B cell (primary cell): ENCODE measurements around the gene NCDN. TPM values are rescaled to one million over a fixed set of nuclear protein-coding genes. Genes with fewer than 3 reads are reported as not detected.

Source experiments
- ATAC-seq: fragments of 200-7000 bp; cut with Tn5 transposase; one replicate; pipeline ENCODE4 v1.10.0; 2021; ENCODE audit warnings: low read depth, mild to moderate bottlenecking, moderate number of reproducible peaks, moderate library complexity
- CTCF ChIA-PET: fragments of 350-600 bp; sonication (Branson Sonifier 250); formaldehyde crosslinking; loops from one replicate; lab custom pipeline; 2021; ENCODE audit warnings: antibody characterized with exemption, inconsistent platforms; lab: Charles Lee
- POLR2A ChIA-PET: fragments of 350-600 bp; sonication (Branson Sonifier 250); formaldehyde crosslinking; loops from one replicate; lab custom pipeline; 2021; ENCODE audit warnings: antibody characterized with exemption; lab: Charles Lee
- DNase-seq: peaks from one replicate; pipeline ENCODE4 v3.0.0; 2013
- H2AFZ ChIP-seq: 2 replicates; pipeline ENCODE4 v1.6.1; 2012; ENCODE audit warnings: mild to moderate bottlenecking, low read depth, low read length; ENCODE audit not compliant: insufficient read depth, poor library complexity, severe bottlenecking
- H3K27ac ChIP-seq, 2 donors: 1 replicate in 1 of 2; 2 replicates in 1 of 2; pipeline ENCODE4 v1.5.1; 2012 to 2013; ENCODE audit warnings: low read length in 2 of 2, mild to moderate bottlenecking in 2 of 2, moderate library complexity in 1 of 2
- H3K27me3 ChIP-seq, 4 experiments: fragments of 200-600 bp in 1 of 4; sonication (generic) in 1 of 4; replicated peaks in 1 of 4; 1 replicate in 2 of 4; 2 replicates in 2 of 4; pipeline versions ENCODE4 v1.6.1 to v1.7.0; 2013 to 2016; ENCODE audit warnings: low read length in 3 of 4, mild to moderate bottlenecking in 2 of 4, mixed read lengths in 1 of 4, moderate library complexity in 1 of 4; ENCODE audit not compliant: insufficient read depth in 4 of 4, control insufficient read depth in 3 of 4; ENCODE audit errors: control extremely low read depth in 1 of 4
- H3K36me3 ChIP-seq, 2 experiments: replicated peaks in 1 of 2; 1 replicate in 1 of 2; 2 replicates in 1 of 2; pipeline versions ENCODE4 v1.6.1 to v1.7.1; 2013; ENCODE audit warnings: low read length in 1 of 2; ENCODE audit not compliant: insufficient read depth in 2 of 2, control insufficient read depth in 1 of 2; ENCODE audit errors: control extremely low read depth in 1 of 2, extremely low read depth in 1 of 2
- H3K4me1 ChIP-seq, 2 donors: fragments of 200-600 bp in 1 of 2; sonication (generic) in 1 of 2; 1 replicate in 1 of 2; 2 replicates in 1 of 2; pipeline versions ENCODE4 v1.5.1 to v1.6.1; 2013 to 2017; ENCODE audit warnings: low read length in 2 of 2; ENCODE audit not compliant: control insufficient read depth in 2 of 2, insufficient read depth in 2 of 2
- H3K4me2 ChIP-seq: replicated peaks from 2 replicates; pipeline ENCODE3; 2012; ENCODE audit warnings: mild to moderate bottlenecking, low read depth, low read length; ENCODE audit not compliant: poor library complexity, severe bottlenecking
- H3K4me3 ChIP-seq, 5 experiments: fragments of 200-600 bp in 1 of 5; sonication (generic) in 1 of 5; 1 replicate in 3 of 5; 2 replicates in 2 of 5; pipeline versions ENCODE4 v1.5.1 to v1.7.0; 2011 to 2016; ENCODE audit warnings: low read length in 4 of 5, mild to moderate bottlenecking in 4 of 5, low read depth in 2 of 5, control low read depth in 1 of 5, moderate library complexity in 1 of 5; ENCODE audit not compliant: insufficient read depth in 1 of 5; ENCODE audit errors: control extremely low read depth in 1 of 5, extremely low read depth in 1 of 5
- H3K79me2 ChIP-seq: fragments of 200-600 bp; sonication (generic); one replicate; pipeline ENCODE4 v1.6.0; 2016; ENCODE audit warnings: low read length; ENCODE audit not compliant: control insufficient read depth, insufficient read depth
- H3K9ac ChIP-seq: fragments of 200-600 bp; sonication (generic); 2 replicates; pipeline ENCODE4 v1.6.1; 2017; ENCODE audit warnings: mild to moderate bottlenecking, low read length, moderate library complexity
- H3K9me3 ChIP-seq, 3 donors: one replicate each; pipeline versions ENCODE4 v1.6.1 to v1.7.1; 2013; ENCODE audit warnings: low read length in 2 of 3; ENCODE audit not compliant: control insufficient read depth in 2 of 3, insufficient read depth in 1 of 3; ENCODE audit errors: control extremely low read depth in 1 of 3
- H4K20me1 ChIP-seq: 2 replicates; pipeline ENCODE4 v1.6.0; 2012; ENCODE audit warnings: mild to moderate bottlenecking, low read length; ENCODE audit not compliant: insufficient read depth, control insufficient read depth, poor library complexity, severe bottlenecking
- H3K27ac Mint-ChIP-seq: one replicate; pipeline ENCODE4 v1.8.0; 2021; ENCODE audit warnings: mixed read lengths
- H3K27me3 Mint-ChIP-seq: one replicate; pipeline ENCODE4 v1.8.0; 2021; ENCODE audit warnings: mixed read lengths
- H3K4me1 Mint-ChIP-seq: one replicate; pipeline ENCODE4 v1.8.0; 2021; ENCODE audit warnings: mixed read lengths
- H3K4me3 Mint-ChIP-seq: one replicate; pipeline ENCODE4 v1.8.0; 2021; ENCODE audit warnings: mixed read lengths
- H3K9me3 Mint-ChIP-seq: one replicate; pipeline ENCODE4 v1.8.0; 2022; ENCODE audit warnings: mixed read lengths; ENCODE audit not compliant: insufficient read depth
- EZH2 ChIP-seq: IDR thresholded peaks from 2 replicates; pipeline ENCODE4 v1.6.1; 2012; ENCODE audit warnings: borderline replicate concordance, low read depth, mild to moderate bottlenecking, moderate library complexity, low read length; ENCODE audit not compliant: insufficient read depth, poor library complexity, severe bottlenecking
- WGBS: methylation state at CpG from one replicate; pipeline ENCODE4 v1.1.5; 2013; ENCODE audit warnings: missing lambda C conversion rate; ENCODE audit not compliant: insufficient coverage; 5-methylcytosine and 5-hydroxymethylcytosine counted together
- intact Hi-C: fragments of 100-400 bp; cut with micrococcal nuclease; formaldehyde crosslinking; loops from one replicate; pipeline ENCODE4 v1.10.0; 2022
- polyA plus RNA-seq: library from polyadenylated mRNA; depleted of rRNA; stranded (reverse); fragments of >200 nt; gene quantifications from 2 replicates; pipeline ENCODE4 v1.2.3, GENCODE V29; 2012
- total RNA-seq, 2 donors: library from RNA; stranded (reverse); fragments of 120-200 nt in 1 of 2; gene quantifications; 1 replicate in 1 of 2; 2 replicates in 1 of 2; pipeline versions ENCODE4 v1.2.3 to v1.2.4, GENCODE V29; 2013 to 2022
- TF ChIP-seq, protein P1 (sequence below): fragments of 200-600 bp; IDR thresholded peaks from one replicate; pipeline ENCODE4 v1.8.0; 2022; ENCODE audit warnings: antibody characterized with exemption, mild to moderate bottlenecking

NCDN gene
- total and polyA plus RNA-seq, 2 donors (not counting 1 experiment from before 2014, with no cell fraction given), result 13.6 to 19.8 TPM

DNA sequence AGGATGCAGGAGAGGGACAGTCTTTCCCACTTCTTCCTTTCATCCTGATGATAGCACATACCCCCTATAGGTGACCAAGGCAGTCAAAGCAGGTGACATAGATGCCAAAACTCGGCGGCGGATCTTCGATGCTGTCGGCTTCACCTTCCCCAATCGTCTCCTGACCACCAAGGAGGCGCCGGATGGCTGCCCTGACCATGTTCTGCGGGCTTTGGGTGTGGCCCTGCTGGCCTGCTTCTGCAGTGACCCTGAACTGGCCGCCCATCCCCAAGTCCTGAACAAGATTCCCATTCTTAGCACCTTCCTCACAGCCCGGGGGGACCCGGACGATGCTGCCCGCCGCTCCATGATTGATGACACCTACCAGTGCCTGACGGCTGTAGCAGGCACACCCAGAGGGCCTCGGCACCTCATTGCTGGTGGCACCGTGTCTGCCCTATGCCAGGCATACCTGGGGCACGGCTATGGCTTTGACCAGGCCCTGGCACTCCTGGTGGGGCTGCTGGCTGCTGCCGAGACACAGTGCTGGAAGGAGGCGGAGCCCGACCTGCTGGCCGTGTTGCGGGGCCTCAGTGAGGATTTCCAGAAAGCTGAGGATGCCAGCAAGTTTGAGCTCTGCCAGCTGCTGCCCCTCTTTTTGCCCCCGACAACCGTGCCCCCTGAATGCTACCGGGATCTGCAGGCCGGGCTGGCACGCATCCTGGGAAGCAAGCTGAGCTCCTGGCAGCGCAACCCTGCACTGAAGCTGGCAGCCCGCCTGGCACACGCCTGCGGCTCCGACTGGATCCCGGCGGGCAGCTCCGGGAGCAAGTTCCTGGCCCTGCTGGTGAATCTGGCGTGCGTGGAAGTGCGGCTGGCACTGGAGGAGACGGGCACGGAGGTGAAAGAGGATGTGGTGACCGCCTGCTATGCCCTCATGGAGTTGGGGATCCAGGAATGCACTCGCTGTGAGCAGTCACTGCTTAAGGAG, 2.9 kb downstream of the NCDN start:
- POLR2A ChIA-PET, result interaction anchor here (0.6 kb wide), 1 partner anchor 368 kb away, joined by 3 read pairs; the partner anchor contains the start of gene SFPQ
- Histone ChIP-seq H2AFZ (no peak overlapping the region), H3K27me3 (no peaks in the 10 kb centered on the region), H3K79me2 (peaks cover 16% of the 10 kb centered on the region), H3K4me3 (no peak overlapping the region), H3K36me3 (no peaks in the 10 kb centered on the region), H3K9ac (no peak overlapping the region), H3K27ac (no peak overlapping the region), H4K20me1 (peaks cover 7% of the 10 kb centered on the region), H3K4me2 (no peak overlapping the region), H3K4me1 (peaks cover 15 to 23% of the 10 kb centered on the region in 2 donors), H3K9me3 (no peaks in the 10 kb centered on the region)
- Mint-ChIP-seq H3K9me3 (no peaks in the 10 kb centered on the region), H3K27me3 (no peaks in the 10 kb centered on the region), H3K27ac (no peak overlapping the region), H3K4me3 (no peak overlapping the region), H3K4me1 (peaks cover 38% of the 10 kb centered on the region)
- intact Hi-C loops, result no loop called here
- DNase-seq (no peak), ATAC-seq (no peak)
- 95% methylated on average over 44 of the region's 44 CpGs for WGBS
- CTCF ChIA-PET, result interaction anchor here (1.1 to 3.9 kb wide), 5 partner anchors 8 to 155 kb away, joined by 3 to 30 read pairs (median 6); no protein-coding TSS in a partner anchor
- no peak for TF ChIP-seq EZH2
- TF ChIP-seq, protein P1, sequence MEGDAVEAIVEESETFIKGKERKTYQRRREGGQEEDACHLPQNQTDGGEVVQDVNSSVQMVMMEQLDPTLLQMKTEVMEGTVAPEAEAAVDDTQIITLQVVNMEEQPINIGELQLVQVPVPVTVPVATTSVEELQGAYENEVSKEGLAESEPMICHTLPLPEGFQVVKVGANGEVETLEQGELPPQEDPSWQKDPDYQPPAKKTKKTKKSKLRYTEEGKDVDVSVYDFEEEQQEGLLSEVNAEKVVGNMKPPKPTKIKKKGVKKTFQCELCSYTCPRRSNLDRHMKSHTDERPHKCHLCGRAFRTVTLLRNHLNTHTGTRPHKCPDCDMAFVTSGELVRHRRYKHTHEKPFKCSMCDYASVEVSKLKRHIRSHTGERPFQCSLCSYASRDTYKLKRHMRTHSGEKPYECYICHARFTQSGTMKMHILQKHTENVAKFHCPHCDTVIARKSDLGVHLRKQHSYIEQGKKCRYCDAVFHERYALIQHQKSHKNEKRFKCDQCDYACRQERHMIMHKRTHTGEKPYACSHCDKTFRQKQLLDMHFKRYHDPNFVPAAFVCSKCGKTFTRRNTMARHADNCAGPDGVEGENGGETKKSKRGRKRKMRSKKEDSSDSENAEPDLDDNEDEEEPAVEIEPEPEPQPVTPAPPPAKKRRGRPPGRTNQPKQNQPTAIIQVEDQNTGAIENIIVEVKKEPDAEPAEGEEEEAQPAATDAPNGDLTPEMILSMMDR, result no peak
